HG02759 (cell line): ENCODE results near the gene HK2.
"Not testable (repeated sequence)": the region's sequence is repeated elsewhere in the genome, so short reads cannot be mapped to it uniquely, and the experiment has no call there.

ENCODE experiments used
- ATAC-seq: cut with Tn5 transposase; IDR thresholded peaks from one replicate; pipeline ENCODE4 v1.9.1; 2021; ENCODE audit warnings: mild to moderate bottlenecking, moderate library complexity; ENCODE audit not compliant: unreplicated experiment

HK2 gene

DNA sequence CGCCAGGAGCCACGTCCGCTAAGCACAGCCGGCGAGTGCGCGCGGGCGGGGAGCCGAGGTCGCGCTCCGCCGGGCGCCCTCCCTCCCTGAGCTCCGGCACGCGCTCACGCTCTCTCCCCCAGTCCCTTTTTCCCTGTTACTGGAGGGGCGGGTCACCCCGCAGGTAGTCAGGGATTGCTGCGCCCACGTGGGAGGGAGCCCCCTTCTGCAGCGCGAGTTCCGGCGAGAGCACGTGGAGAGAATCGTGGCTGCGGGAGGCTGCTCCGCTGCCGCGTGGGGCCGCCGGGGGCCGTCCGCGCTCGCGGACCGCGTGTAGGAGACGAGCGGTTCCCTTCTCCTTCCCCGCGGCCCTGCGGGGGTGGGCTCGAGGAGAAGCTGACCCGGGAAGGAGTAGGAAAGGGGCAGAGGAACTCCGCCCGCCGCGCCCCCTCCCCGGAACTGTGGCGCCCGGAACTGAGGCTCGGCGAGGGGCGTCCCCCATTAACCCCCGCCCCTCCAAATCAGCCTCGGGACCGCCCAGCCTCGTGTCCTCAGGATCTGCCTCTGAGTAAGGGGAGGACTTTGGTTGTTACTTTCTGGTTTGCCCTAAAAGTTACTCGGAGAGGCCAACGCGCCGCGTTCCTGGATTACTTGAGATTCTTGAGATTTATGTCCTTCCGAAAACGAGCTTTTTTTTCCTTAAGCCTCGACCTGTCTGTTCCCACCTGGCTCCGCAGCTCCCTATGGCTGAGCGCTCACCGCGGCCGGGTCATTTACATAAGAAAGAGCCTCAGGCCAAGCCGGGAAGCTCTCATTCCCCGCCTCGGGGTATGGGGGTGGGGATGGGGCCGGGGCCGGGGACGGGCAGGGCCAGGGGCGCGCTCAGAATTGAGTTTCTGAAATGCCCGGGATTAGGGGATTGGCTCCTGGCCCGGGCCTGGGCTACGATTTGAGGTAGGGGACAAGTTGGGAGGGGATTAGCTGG, 1.1 kb downstream of the HK2 start:
- peak; percentile 68 for ATAC-seq

DNA sequence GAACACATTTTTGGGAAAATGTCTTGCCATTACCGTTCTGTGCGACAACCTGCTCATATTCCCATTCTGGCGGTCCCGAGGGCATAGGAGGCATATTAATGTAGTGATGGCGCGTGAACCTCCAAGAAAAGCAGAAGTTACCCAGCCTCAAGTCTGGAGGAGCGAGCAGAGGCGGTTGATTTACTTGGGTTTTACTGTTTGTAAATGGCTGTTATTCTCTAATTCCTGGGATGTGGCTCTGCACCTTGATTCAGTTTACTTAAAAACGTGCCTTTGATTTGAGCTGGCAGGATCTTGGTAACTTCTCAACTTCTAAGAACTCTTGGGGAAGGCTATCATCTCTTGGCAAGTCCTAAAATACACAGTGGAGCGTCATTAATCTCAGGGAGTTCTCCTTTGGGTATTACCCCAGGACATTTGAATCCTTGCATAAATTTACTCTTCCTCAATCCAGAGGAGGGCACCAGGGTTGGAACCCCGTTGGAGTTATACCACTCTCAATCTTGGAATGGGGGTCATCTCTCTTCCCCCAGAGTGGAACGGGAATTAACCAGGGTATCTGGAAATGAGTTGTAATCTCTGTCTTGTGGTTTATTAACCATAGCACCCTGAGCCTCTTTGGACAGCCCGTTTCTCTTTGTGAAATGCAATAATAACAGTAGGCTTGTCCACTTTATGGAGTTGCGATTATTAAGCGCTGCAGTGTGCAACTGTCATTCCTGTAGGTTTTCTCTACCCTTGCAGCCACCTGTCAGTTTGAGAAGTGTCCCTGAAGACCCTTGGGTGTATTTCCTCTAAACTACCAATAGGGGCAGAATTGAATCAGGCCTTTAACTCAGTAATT, 2.1 kb downstream of the HK2 start:
- ATAC-seq = no peak

DNA sequence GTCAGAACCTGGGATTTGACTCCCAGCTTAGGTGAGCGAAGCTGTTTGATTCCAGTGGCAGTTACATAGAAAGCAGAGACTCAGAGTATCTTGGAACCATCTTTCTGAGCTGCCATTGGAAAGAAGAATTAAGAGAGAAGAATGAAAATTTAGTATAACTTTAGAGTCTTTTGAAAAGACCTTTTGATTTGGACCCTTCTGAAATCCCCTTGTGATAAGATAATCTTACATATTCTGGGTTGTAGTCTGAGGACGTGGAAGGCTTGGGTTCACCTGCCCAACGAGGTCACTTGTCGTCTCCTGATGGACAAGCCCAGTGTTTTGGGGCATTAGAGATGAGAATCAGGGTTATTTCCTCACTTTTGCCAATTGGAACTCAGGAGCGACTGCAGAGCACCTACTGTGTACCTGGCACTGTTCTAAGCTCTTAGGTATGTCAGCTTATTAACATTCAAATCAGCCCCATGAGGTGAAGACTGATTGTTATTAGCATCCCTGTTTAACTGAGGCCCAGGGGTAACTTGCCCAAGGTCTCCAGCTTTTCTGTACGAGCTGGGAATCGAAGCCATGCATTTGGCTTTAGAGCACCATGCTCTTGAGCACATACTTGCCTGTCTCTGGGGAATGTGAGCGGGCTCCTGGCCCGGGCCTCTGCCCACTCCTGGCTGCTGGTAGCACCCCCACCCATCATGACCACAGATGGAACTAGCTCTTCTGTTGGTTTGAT, 2.9 kb downstream of the HK2 start:
- ATAC-seq = no peak

DNA sequence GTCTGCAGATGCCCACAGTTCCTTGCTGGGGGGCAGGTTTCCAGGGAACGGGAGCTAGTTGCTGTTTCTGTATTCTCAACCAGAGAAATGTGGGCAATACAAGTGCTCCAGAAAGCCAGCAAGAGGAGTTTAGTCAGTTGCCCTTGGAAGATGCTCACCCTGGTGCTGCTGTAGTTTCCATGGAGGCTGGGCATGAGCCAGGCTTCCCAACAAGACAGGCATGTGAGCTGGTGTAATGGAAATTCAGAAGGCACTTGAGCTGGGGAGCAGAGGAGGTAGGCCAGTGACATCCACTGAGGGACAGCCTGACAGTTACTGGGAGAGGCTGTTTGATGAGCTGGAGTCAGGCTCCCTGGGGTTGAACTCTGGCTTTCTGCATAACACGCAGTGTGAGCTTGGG, 7.7 kb downstream of the HK2 start:
- ATAC-seq = no peak

DNA sequence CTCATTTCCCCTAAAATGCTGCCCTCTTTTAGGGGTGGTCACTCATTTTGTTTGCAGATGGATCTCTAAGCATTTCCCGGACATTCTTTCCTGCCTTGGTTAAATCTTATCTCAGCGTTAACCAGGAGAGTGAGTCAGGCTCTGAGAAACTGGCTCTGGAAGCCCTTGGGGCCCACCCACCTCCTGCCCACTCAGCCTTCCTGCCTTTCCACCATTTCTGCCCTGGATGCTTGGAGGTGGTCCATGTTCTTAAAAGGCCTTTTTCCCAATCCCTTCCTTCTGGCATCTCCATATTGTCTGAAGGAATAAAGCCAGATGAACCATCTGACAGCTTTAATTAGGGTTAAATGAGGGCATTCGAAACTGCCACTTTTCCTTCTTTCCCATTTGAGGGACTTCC, 9.5 kb downstream of the HK2 start:
- no peak for ATAC-seq

DNA sequence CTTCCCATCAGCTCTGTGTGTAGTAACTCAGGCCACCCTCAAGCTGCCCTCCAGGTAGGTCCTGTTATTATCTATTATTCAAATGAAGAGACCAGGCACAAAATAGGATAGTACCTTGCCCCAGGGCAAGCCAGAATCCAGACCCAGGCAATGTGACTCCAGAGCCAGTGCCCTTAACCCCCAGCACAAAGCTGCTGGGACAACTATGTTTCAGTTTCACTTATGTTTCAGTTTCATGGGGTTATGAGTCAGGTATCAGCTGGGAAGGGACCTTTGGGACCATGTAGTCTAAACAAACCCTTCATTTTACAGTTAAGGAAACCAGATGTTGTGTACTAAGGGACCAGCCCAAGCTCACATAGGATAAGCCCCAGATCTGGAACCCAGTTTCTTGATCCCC, 10.0 kb downstream of the HK2 start:
- peak; percentile 94 for ATAC-seq

DNA sequence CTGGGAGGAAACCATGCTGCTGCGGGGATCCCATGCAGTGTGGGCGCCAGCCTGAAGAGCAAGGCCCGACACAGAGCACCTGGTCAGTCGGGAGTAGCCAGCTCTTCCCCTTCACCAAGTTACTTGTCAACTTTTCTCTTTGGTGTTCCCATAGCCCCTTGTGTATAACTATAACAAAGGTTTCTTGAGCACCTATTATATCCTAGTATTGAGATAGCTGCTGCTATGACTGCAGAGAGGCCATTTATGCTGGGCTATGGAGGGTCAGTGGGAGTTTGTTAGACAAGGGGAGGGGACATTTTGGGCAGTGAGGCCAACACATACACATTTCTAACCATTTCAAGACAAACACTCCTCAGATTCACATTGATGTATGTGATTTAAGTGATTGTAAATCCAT, 10.8 kb downstream of the HK2 start:
- no peak for ATAC-seq

DNA sequence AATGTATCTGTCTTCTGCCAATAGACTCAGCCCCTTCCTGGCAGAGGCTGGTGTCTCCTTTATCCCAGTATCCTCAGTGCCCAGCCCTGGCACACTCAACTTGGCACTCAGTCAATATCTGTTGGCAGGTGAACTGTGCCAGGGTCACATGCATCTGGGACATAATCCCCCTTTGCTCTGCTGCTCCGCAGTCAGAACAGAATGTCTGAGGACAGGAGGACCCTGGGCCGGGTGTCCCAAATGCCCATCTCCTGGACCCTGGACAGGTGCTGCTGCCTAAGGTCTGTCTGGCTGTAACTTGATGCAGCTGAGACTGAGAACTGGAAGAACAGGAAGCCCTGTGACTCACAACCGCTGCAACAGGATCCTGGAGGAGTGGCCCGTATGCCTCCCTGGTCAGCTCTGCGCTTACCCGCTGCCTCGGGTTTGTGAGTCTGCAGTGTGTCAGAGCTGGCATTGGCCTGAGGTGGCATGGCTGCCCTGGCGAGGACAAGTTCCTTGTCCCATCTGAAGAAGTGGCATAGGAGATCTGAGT, 11.4 kb downstream of the HK2 start:
- ATAC-seq = no peak

DNA sequence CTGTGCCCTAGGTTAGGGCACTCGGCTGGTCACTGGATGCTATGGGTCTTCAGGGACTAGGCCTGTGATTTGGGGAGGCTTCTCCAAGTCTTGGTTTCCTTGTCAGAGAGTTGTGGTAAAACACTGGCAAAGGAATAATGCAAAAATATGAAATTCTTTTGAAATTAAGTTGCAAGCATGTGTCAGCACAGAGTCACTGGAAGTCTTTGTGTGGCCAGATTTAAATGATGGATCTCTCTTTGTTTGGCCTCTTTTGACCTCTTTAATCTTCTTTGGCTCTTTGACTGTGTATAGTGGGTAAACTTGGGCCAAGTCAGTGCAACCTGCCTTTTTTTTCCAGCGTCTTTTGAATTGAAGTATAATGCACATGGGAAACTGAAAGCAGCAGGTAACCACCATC, 12.1 kb downstream of the HK2 start:
- ATAC-seq = no peak

DNA sequence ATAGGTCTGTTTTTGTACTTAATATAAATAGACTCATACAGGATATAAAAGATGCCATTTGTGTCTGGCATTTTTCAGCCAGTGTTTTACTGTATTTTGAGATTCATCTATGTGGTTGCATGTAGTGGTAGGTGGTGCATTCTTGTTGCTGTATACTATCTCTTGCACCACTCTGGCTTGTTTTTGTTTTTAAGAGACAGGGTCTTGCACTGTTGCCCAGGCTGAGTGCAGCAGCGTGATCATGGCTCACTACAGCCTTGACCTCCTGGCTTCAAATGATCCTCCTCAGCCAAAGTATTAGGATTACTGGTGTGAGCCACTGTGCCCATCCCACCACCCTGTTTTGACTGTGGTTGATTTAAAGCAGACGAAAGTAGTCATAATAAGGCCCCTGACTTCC, 12.6 kb downstream of the HK2 start:
- no peak for ATAC-seq

DNA sequence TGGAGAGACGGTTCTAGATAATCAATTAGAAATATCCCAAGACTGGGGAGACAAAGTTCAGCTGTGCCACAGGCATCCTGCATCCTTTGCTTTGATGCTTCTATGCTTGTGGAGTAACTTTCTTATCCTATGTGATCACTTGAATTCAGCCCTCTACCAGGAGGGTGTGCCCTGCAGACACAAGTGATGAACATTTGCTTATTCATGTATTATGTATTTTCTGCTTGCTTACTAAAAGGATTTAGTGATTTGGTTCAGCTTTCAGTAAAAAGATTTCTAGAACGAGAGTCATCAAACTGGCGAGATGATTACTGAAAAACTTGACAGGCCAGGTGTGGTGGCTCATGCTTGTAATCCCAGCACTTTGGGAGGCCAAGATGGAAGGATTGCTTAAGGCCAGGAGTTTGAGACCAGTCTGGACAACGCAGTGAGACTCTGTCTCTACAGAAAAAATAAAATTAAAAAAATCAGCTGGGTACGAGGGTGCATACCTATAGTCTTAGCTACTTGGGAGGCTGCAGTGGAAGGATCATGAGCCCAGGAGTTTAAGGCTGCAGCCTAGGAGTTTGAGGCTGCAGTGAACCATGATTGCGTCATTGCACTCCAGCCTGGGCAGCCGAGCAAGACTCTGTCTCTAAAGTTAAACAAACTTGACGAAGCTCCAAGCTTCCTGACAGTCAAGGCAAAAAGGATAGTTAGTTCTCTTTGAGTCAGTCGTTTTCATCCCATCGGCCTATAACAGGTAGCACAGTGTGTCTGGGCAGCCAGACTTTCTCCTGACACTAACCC, 13.3 kb downstream of the HK2 start:
- no peak for ATAC-seq

DNA sequence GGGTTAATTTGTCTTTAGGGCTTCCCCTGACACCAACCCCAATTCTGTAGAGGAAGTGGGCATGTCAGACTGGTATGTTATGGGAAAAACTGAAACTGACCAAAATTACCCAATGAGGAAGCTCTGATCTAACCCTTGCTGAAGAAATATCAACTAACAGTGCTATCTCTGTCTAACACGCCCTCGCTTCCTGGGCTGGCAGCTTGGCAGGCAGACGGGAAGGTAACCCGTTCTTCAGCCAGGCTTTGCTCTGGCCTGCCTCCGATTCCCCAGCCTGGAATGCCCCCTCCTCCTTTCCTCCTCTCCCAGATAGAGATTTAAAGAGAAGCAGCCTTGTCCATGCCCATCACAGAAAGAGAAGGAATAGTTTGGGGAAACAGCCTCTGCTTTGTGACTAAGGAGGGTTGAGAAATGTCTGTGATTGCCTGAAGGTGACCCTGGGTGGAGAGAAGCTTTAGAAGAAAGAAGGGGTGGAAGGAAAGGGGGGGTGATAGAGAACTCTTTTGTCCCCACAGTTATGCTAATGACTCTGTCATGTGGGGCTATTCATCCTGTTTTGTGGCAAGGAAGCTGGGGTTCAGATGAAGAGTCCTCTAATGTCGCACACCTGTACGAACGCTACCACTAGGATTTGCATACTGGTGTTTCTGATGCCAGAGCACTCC, 15.4 kb downstream of the HK2 start:
- ATAC-seq = peak; percentile 77

DNA sequence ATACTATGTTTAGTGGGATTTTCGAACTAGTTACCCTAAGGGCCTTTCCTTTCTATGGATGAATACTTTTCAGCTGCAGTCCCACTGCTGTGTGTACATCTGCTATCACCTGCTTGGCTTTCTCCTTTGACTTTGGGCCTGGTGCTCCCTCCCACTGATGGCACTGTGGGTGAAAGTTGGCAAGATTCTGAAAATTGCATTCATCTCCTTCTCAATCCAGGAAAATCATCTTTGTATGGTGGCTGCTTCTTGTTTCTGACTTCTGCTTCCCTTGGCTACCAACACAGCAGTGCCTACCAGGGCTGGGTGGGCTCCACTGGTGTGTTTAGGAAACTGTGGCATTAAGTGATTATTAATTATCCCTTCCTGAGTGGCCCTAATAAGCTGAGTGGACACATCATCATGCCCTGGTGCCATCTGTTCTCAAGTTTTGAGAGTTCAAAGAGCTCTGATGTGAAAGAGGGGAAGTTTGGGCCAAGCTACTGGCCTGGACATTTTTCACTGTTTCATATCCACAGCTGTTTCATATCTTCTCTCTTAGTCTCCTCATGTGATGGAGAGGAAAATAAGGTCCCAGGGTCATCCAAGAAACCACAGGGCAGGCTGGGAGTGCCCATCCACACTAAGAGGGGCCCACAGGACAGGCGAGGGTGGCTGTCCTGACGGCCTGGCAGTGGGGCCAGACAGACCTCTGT, 16.7 kb downstream of the HK2 start:
- ATAC-seq = no peak

DNA sequence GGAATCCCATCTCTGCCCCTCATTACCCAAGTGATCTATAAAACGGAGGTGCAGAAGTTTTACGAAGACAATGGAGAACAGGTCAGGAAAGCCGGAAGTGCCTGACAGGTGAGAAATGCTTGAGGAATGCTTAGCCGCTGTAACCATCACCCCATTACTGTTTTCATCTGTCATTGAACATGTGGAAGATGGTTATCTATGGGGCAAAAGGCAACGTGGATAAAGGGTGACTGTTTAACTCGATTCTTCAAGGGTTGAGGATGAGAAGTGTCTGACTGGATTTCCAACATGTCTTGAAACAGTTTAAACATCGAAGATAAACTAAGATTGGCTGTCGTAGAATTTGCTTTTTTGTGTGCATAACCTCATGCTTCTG, 17.3 kb downstream of the HK2 start:
- ATAC-seq = no peak

DNA sequence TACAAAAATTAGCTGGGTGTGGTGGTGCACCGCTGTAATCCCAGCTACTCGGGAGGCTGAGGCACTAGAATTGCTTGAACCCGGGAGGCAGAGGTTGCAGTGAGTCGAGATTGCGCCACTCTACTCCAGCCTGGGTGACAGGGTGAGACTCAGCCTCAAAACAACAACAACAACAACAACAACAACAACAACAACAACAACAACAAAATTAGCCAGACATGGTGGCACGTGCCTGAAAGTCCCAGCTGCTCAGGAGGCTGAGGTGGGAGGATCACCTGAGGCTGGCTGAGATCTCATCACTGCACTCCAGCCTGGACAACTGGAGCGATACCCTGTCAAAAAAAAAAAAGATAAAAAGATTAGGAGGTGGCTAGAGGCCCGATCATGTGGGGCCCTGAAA, 19.4 kb downstream of the HK2 start:
- ATAC-seq = not testable (repeated sequence)

DNA sequence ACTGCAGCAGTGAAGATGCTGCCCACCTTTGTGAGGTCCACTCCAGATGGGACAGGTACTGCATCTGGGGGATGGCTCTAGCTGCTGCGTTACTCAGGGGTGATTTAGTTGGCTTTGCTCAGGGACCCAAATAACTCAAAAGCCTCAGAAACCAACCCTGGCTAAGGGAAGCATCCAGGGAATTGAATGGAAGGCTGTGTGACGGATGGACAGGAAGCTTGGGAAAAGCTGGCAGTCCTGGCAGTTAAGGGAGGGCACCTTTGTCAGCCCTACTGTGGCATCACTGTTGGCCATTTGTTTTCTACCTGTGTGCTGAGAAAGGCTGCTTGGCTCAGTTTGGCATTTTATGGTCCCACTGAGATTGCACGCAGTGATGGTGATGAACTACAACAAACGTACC, 20.5 kb downstream of the HK2 start:
- ATAC-seq = no peak

DNA sequence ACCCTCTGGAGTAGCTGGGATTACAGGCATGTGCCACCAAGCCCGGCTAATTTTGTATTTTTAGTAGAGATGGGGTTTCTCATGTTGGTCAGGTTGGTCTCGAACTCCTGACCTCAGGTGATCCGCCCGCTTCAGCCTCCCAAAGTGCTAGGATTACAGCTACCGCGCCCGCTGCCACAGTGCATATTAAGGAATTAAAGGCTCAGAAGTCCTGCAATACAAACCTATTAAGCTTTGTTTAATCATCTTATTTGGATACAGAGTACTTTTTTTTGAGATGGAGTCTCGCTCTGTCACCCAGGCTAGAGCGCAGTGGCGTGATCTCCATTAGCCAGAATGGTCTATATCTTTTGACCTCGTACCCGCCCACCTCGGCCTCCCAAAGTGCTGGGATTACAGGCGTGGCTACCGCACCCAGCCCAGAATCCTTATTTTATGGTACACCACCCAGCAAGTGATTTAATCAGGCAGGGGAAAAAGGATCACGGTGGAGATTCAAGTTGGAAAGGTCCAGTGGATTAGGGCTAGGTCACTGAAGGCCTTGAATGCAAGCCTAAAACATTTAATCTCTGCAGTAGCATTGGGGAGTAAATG, 21.3 kb downstream of the HK2 start:
- not testable (repeated sequence) for ATAC-seq

DNA sequence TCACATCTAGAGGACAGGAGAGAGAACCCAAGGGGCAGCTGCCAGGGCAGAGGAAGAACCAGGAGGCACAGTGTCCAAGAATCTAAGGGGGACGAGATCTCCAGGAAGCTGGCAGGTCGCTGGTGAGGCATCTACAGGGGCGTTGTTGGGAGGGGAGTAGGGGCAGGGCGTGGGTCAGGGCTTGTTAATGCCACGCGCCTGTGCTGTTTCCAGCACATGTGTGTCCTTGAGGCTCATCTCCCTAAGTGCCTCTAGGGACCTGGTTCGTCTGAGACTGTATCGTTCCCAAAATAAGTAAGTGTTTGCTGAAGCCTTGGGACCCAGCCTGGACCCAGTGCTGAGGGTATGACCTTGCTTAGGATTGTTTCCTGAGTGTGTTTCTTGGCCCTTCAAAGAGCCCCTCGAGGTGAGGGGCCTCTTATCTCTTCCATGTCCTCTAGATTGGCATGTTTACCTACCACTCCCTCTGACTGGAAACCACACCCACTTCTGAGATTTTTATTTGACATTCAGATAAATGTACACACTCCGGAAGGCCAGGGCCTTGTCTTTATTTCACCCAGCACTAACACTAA, 22.2 kb downstream of the HK2 start:
- ATAC-seq = no peak
